NCI-H82 treated with DMSO at 0.1 percent for 48 hours (cell line): ENCODE data around the gene SLFN5.
A peak's percentile ranks its signal among the peaks of the same experiment; 100 is the strongest.
"Not testable (repeated sequence)": the region's sequence is repeated elsewhere in the genome, so short reads cannot be mapped to it uniquely, and the experiment has no call there.

Source experiments
- DNase-seq: peaks from one replicate; lab custom pipeline; 2025; ENCODE audit not compliant: unreplicated experiment; lab: John Stamatoyannopoulos, UW

The SLFN5 gene

GRCh38 chr17:35287286-35287811, 44.5 kb downstream of the SLFN5 start:
- DNase-seq, result no peak

GRCh38 chr17:35289222-35289621, 46.4 kb downstream of the SLFN5 start:
- no peak for DNase-seq

GRCh38 chr17:35291802-35292201, 48.9 kb downstream of the SLFN5 start:
- no peak for DNase-seq

- DNase-seq, result no peak
These were observed 50.4 kb downstream of the SLFN5 start for GRCh38 chr17:35293151-35293847.

GRCh38 chr17:35294756-35295155, 51.9 kb downstream of the SLFN5 start:
- no peak for DNase-seq

GRCh38 chr17:35295686-35296085, 52.8 kb downstream of the SLFN5 start:
- DNase-seq, result no peak

GRCh38 chr17:35297666-35298065, 54.8 kb downstream of the SLFN5 start:
- DNase-seq, result no peak

- DNase-seq, result no peak
These were observed 55.8 kb downstream of the SLFN5 start for GRCh38 chr17:35298639-35299038.

GRCh38 chr17:35299135-35299534, 56.3 kb downstream of the SLFN5 start:
- DNase-seq, result no peak

GRCh38 chr17:35309345-35309744, 66.5 kb downstream of the SLFN5 start:
- DNase-seq, result not testable (repeated sequence)

- no peak for DNase-seq
These were observed 69.5 kb downstream of the SLFN5 start for GRCh38 chr17:35312346-35312745.

- DNase-seq, result peak; percentile 6
These were observed 70.2 kb downstream of the SLFN5 start for GRCh38 chr17:35312790-35313711.

- no peak for DNase-seq
These were observed 71.1 kb downstream of the SLFN5 start for GRCh38 chr17:35313875-35314409.

GRCh38 chr17:35314415-35315216, 71.7 kb downstream of the SLFN5 start:
- no peak for DNase-seq

- no peak for DNase-seq
These were observed 72.4 kb downstream of the SLFN5 start for GRCh38 chr17:35315283-35315682.

- no peak for DNase-seq
These were observed 73.1 kb downstream of the SLFN5 start for GRCh38 chr17:35315971-35316370.

GRCh38 chr17:35322749-35323148, 79.9 kb downstream of the SLFN5 start:
- no peak for DNase-seq
